ENCODE data around the gene AMD1. TPM values are rescaled to one million over a fixed set of nuclear protein-coding genes. Genes with fewer than 3 reads are reported as not detected.
"Not testable (repeated sequence)": the region's sequence is repeated elsewhere in the genome, so short reads cannot be mapped to it uniquely, and the experiment has no call there.

AMD1 gene
- polyA plus RNA-seq, 4 donors = 74.7 to 84.0 (median 77.3) TPM

DNA sequence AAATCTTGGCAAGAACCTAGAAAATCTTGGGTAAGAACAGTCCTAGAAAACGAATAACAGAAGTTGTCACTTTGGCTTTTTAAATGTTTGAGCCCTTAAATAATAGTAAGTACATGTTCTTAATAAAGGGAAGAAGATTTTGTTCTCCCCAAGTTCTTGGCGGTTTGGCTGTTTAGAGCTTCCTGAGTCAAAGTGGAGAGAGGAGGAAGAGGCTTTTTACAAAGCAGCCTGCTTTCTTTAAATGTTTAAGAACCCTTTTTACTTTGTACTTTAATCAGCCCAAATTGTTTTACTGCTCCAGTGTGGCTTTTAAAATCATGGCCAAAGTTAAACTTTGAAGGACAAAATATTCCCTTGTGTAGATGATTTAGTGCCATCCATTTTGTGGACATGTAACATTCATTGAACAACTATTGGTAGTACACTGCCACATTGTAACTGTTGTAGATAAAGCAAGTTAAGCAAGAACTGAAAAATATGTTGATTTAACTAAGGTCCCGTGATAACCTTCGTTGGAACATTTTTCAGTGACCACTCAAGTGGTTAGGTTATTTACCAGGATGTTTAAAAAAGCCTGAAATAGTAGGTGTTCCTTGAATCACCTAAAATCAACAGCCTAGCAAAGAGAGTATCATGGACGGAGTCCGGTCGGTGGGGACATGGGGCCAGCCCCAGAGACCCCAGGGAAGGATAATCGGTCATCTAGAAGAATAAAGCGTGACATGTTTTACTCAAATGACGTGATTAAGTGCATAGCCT lies 2.4 kb downstream of the AMD1 start:
- no peak for DNase-seq (ENCODE audit: low read depth in 4 of 4, low spot score in 2 of 4)

DNA sequence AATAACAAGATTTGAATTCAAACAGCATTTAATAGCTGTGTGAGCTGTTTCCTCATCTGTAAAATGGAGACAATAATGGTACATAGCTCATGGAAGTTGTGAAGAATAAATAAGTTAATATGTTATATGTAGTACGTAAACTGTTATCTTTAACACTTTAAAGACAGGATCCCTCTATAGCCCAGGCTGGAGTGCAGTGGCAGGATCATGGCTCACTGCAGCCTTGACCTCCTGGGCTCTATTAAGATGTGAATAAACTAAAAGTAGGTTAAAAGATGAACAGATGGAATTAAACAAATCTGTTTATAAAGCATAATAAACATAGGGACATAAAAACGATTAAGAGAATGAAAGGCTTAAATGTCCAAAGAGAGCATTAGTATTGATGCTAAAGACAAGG lies 3.0 kb downstream of the AMD1 start:
- DNase-seq (ENCODE audit: low read depth in 4 of 4, low spot score in 2 of 4) = no peak

DNA sequence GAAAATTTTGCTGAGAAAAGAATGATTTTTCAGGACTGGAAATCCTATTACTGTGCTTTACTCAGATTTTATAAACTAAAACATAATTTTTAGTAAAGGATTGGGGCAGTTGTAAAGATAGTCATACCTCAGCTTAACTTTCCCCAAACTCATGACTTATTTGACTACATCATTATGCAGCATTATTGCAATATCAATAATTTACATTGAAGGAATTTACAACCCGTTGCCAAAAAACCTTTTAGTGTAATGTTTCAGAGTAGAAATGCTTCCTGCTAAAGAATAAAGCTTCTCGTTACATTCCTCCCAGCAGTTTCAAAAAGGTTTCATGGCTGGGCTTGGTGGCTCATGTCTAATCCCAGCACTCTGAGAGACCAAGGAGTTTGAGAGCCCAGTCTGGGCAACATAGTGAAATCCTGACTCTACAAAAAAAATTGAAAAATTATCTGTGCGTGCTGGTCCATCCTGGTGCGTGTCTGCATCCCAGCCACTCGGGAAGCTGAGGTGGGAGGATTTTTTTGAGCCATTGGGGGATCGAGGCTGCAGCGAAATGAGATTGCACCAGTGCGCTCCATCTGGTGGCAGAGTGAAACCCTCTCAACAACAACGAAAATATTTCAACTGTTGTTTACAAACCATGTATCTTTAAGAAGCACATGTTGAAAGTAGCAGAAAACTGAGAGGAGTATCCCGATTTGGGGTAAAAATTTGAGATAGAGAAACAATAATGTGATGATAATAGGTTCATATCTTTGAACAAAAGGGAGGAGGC lies 4.4 kb downstream of the AMD1 start:
- DNase-seq (ENCODE audit: low read depth in 4 of 4, low spot score in 2 of 4) = no peak

DNA sequence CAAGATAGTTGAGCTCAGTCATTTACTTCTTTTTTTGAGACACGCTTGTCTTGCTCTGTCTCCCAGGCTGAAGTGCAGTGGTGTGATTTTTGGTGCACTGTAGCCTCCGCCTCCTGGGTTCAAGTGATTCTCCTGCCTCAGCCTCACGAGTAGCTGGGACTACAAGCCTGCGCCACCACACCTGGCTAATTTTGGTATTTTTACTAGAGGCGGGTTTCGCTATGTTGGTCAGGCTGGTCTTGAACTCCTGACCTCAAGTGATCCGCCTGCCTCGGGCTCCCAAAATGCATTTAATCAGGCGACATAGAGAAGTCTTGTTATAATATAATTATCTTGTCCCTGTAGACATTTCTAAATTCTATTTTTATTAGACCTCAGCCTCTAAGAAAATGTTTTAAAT lies 6.1 kb downstream of the AMD1 start:
- no peak for DNase-seq (ENCODE audit: low read depth in 4 of 4, low spot score in 2 of 4)

DNA sequence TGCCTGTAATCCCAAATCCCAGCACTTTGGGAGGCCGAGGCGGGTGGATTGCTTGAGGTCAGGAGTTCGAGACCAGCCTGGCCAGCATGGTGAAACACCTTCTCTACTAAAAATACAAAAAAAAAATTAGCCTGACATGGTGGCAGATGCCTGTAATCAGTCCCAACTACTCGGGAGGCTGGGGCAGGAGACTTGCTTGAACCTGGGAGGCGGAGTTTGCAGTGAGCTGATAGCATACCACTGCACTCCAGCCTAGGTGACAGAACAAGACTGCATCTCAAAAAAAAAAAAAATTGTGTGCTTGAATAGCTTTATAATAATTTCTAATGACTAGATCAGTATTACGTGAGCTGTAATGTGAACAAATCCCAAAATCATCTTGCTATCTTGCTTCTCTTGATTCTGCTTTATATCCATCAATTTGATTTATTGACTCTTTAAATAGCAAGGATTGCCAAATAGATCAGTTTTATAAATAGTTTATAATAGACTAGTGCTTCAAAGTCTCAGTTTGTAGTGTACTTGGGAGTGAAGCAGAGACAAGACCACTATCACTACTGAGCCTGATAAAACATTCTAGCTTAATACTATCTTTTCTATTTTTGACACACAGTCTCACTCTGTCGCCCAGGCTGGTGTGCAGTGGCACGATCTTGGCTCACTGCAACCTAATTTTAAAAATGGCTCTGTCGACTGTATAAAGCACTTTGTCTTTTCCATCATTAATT lies 7.1 kb downstream of the AMD1 start:
- DNase-seq (ENCODE audit: low read depth in 4 of 4, low spot score in 2 of 4) = no peak

DNA sequence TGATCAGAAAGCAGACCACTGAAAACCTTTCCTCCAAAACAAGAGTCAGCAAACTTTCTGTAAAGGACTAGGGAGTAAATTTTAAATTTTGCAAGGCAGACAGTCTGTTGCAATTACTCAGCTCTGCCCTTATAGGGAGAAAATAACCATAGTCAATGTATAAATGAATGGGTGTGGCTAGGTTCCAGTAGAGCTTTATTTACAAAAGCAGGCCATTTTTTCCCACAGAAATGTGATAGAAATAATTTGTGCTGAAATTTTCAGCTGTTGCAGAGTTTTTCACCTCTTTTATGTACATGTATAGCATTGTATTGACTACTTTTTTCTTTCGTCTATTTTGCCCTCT lies 7.7 kb downstream of the AMD1 start:
- DNase-seq (ENCODE audit: low read depth in 4 of 4, low spot score in 2 of 4) = no peak

DNA sequence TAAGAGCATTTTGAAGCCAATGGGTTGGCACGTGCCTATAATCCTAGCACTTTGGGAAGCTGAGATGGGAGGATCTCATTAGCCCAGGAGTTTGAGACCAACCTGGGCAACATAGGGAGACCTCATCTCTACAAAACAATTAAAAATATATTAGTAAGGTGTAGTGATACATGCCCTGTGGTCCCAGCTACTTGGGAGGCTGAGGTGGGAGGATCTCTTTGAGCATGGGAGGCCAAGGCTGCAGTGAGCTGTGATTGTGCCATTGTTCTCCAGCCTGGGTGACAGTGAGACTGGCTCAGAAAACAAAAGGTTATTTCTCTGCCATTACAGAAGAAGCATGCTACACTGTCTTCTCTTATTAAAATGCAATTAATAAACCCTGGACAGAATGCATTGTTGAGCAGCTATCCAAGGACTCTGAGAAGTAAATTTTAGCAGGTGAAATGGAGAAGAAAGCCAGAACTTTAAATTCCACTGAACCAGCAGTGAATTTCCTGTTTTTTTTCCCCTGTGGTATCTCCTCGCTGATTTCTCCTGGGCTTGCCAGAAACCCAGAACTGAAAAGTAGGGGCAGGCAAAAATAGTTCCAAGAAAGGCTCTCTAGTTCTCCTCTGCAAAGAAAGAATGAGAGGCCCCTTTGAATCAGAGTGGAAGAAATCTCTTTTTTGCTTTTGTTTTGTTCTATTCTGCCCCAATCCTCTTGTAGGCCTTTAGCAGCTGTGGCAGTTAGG lies 8.4 kb downstream of the AMD1 start:
- no peak for DNase-seq (ENCODE audit: low read depth in 4 of 4, low spot score in 2 of 4)

DNA sequence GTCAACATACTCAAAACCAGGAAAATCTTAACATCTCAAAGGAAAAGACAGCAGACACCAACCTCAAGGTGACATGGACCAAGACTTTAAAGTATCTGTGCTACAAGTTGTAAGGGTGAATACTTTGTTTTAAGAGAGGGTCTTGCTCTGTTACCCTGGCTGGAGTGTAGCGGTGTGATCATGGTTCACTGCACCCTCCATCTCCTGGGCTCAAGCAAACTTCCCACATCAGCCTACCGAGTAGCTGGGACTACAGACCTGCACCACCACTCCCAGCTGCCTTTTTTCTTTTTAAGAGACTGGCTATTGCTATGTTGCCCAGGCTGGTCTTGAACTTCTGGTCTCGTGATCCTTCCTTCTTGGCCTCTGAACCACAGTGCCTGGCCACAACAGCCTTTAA lies 9.7 kb downstream of the AMD1 start:
- DNase-seq (ENCODE audit: low read depth in 4 of 4, low spot score in 2 of 4) = no peak

DNA sequence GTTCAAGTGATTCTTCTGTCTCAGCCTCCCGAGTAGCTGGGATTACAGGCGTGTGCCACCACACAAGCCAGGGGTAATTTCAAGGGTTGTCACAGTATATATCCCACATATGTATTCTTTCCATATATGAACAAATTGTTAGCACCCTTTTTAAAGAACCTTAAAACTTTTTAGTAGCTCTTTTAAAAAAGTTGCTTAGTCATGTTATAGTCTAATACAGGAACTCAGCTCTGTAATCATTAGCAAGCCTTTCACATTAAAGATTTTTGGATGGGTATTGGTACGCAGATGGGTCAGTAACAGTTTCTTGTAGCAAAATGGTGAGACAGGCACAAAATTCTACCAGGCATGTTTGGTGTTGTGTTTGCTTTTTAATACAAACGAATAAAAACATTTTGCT lies 10.9 kb downstream of the AMD1 start:
- no peak for DNase-seq (ENCODE audit: low read depth in 4 of 4, low spot score in 2 of 4)

DNA sequence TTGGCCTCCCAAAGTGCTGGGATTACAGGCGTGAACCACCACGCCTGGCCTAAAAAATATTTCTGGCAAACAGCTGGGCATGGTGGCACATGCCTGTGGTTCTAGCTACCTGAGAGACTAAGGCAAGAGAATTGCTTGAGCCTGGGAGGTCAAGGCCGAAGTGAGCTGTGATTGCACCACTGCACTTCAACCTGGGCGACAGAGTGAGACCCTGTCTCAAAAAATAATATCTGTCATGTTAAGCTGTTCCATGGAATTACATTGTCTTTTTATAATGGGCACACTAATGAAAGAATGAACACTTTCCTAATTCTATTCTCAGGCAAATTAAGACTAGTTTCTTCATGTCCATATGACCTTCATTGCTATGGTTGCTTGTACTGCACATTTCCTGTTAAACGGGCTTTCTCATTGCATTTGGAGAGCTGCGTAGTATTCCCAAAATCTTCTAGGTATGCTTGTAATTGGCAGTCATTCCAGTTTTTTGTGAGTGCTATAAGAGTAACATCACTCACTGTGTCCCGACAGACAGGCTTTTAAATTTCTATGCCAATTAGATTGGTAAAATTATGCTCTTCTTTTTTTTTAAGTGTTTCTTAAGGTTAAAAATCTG lies 12.1 kb downstream of the AMD1 start:
- DNase-seq (ENCODE audit: low read depth in 4 of 4, low spot score in 2 of 4) = no peak

DNA sequence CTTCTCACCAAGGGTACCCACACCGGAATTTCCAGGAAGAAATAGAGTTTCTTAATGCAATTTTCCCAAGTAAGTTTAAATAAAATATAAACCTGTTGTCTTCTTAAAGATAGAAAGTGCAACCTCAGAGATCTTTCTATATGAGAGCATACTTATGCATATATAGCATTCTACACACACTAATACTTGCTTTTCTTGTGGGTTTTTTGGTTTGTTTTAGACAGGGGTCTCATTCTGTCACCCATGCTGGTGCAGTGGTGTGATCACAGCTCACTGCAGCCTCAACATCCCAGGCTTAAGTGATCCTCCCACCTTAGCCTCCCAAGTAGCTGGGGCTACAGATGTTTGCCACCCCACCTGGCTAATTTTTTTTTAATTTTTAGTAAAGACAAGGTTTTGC lies 15.7 kb downstream of the AMD1 start:
- DNase-seq (ENCODE audit: low read depth in 4 of 4, low spot score in 2 of 4) = no peak

DNA sequence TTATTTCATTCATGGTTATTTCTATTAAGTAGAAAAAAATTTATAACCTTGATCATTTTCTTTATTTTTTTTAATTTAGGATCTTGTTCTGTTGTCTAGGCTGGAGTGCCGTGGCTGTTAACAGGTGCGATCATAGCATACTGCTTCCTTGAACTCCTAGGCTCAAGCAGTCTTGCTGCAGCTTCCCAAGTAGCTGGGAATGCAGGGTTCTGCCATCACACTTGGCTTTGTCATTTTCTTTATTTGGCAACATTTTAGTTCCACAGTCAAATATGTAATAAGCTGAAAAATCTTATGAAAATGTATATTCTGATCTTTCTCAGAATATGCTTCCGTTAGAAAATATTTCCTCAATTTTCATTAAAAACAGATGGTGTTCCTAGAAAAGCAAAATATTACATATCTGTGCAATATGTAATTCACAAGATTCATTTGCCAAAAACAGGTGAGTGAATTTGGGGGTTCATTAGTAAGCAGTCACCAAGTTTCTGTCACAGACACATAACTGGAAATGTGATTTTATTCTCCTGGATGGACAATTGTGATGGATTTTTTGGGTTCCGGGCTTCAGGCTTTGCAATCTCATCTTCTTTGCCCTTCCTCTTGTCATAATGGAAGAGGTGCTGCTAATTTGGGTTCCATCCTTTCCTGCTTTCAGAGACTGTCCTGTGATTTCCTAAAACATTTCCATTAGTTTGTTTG lies 21.5 kb downstream of the AMD1 start:
- no peak for DNase-seq (ENCODE audit: low read depth in 4 of 4, low spot score in 2 of 4)

DNA sequence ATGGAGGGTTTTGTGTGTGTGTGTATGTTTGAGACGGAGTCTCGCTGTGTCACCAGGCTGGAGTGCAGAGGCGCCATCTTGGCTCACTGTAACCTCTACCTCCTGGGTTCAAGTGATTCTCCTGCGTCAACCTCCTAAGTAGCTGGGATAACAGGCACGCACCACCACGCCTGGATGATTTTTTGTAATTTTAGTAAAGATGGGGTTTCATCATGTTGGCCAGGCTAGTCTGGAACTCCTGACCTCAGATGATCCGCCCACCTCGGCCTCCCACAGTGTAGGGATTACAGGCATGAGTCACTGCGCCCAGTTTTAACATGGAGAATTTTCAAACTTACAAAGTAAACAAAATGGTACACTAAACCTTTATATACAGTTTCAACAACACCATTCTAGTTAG lies 22.8 kb downstream of the AMD1 start:
- no peak for DNase-seq (ENCODE audit: low read depth in 4 of 4, low spot score in 2 of 4)

DNA sequence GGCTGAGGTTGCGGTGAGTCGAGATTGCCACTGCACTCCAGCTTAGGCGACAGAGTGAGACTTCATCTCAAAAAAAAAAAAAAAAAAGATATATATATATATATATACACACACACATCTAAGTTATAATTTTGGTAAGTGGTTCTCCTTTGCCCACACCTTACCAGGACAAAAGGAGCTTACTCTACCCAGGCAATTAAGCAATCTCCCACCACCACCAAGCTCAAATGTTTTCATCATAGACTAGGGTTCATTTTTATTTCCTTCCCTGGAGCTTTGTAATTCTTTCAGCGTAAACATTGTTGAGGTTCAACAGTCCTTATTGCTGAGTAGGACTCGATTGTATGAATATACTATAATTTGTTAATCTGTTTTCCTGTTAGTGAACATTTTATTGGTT lies 23.5 kb downstream of the AMD1 start:
- DNase-seq (ENCODE audit: low read depth in 4 of 4, low spot score in 2 of 4) = no peak

DNA sequence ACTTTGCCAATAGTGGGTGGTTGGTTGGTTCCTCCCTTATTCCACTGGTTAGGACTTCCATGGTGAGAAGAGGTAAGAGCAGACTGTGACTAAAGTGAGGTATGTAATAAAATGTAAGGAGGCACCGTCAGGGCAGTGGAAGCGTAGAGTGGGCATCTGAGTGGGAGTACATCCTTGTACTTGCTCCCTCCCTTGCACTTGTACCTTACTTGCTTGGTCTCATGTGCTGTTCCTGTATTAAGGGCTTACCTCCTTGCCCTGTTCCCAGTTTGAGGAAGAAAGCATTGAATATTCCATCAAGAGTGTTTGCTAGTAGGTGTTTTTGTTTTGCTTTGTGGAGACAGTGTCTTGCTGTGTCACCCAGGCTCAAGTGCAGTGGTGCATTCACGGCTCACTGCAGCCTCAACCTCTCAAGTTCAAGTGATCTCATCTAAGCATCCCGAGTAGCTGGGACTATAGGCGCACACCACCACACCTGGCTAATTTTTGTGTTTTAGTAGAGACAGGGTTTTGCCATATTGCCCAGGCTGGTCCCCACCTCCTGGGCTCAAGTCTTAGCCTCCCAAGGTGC lies 25.5 kb downstream of the AMD1 start:
- DNase-seq (ENCODE audit: low read depth in 4 of 4, low spot score in 2 of 4) = no peak

DNA sequence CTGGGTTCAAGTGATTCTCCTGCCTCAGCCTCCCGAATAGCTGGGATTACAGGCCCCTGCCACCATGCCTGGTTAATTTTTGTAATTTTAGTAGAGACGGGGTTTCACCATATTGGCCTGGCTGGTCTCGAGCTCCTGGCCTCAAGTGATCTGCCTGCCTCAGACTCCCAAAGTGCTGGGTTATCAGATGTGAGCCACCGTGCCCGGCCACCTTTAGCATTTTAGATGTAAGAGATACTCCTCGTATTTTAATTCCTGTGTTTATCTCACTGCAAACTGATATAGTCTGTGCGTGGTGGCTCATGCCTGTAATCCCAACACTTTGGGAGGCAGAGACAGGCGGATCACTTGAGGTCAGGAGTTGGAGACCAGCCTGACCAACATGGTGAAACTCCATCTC lies 27.0 kb downstream of the AMD1 start:
- DNase-seq (ENCODE audit: low read depth in 4 of 4, low spot score in 2 of 4) = not testable (repeated sequence)

DNA sequence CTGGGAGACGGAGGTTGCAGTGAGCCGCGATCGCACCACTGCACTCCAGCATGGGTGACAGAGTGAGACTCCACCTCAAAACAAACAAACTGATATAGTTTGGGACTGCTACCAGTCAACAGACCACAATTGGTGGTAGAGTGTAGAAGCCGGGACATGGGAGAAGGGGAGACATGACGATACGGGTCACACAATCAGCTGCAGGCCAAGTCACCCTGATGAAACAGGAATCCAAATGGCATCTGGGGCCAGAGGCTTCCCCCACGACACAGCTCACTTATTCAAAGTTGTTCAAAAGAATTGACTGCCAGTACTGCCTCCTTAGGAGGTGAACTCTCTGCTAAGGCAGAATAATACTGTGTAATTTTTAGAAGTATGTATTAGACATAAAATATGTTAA lies 27.5 kb downstream of the AMD1 start:
- no peak for DNase-seq (ENCODE audit: low read depth in 4 of 4, low spot score in 2 of 4)

DNA sequence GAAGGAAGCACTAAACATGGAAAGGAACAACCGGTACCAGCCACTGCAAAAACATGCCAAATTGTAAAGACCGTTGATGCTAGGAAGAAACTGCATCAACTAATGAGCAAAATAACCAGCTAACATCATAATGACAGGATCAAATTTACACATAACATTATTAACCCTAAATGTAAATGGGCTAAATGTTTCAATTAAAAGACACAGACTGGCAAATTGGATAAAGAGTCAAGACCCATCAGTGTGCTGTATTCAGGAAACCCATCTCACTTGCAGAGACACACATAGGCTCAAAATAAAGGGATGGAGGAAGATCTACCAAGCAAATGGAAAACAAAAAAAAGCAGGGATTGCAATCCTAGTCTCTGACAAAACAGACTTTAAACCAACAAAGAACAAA lies 31.7 kb downstream of the AMD1 start:
- not testable (repeated sequence) for DNase-seq (ENCODE audit: low read depth in 4 of 4, low spot score in 2 of 4)

DNA sequence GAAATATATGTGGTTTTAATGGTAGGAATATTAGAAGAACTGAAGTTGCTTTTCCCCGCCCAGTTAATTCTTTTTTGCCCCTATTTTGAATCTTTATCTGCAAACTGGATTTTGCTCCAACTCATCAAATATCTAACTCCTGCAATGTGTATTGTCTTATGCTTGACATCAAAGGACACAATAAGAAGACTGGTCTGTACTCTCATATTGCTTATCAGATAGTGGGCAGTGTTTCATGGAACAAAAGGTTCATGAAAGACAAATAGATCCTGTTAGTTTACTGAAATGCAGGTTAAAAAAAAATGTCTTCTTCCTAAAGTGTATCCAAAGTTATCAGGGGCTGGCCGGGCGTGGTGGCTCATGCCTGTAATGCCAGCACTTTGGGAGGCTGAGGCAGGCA lies 56.2 kb downstream of the AMD1 start:
- no peak for DNase-seq (ENCODE audit: low read depth in 4 of 4, low spot score in 2 of 4)

DNA sequence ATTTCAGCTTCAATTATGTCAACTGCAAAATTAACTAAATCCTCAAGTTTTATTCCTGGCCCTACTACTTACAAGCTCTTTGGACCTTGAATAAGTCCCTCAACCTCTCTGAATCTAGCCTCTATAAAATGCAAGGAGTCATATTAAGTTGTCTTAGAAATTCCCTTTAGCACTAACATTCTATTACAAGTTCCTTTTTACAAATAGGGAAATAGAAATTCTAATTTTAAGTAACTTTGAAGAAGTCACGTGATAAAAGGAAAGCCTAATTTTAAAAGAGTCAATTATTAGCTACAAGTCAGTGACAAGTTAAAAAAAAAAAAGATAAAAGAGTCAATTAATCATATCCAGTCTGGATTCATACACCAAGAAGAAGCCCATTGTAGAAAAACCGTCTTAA lies 59.3 kb downstream of the AMD1 start:
- no peak for DNase-seq (ENCODE audit: low read depth in 4 of 4, low spot score in 2 of 4)
